Measurements from ENCODE around the gene ZSWIM6.

The ZSWIM6 gene

DNA sequence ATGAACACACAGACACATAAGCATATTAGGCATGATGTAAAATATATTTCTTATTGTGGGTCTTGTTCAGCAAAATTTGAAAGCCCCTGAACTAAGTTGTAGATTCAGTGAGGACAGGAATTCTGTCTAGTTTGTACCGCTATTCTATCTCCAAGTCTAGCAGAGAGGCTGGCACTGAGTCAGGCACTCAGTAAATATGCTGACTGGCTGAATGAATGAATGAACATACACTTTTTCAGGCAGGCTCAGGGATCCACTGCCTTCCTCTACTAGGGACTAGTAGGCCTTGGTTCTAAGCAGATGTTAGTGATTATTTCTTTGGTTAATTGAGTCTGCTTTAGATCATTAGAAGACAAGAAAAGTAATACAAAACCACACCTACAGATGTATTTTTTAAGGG, 157.5 kb downstream of the ZSWIM6 start:
- H3K9me3 Mint-ChIP-seq = peaks cover 4% of the 10 kb centered on the region
- H3K4me1 Mint-ChIP-seq (ENCODE audit: low read depth) = peaks cover 1% of the 10 kb centered on the region
- H3K4me3 Mint-ChIP-seq = no peak overlapping the region
- no peak overlapping the region for H3K27ac Mint-ChIP-seq
- no peaks in the 10 kb centered on the region for H3K27me3 Mint-ChIP-seq (ENCODE audit: low read depth)
- no peaks in the 10 kb centered on the region for H3K36me3 Mint-ChIP-seq (ENCODE audit: low read depth)

DNA sequence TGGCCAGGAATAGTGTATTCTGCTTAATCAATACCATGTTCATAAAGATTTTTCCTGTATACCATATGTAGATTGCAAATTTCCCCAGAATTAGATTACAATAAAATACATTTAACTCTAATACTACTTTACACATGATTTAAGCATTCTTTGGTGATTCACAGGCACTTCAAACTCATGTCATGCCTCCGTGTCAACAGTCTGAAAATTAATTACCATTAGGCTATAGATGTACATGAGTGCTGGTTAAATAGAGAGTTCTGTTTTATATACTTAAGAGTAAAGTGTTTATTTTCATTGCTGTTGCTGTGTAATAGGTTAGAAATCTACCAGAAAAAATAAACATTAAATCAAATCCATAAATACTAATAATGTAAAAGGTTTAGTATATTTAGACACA, 159.8 kb downstream of the ZSWIM6 start:
- H3K9me3 Mint-ChIP-seq = peaks cover 4% of the 10 kb centered on the region
- H3K4me1 Mint-ChIP-seq (ENCODE audit: low read depth) = peaks cover 1% of the 10 kb centered on the region
- H3K27ac Mint-ChIP-seq = no peak overlapping the region
- no peak overlapping the region for H3K4me3 Mint-ChIP-seq
- no peaks in the 10 kb centered on the region for H3K27me3 Mint-ChIP-seq (ENCODE audit: low read depth)
- H3K36me3 Mint-ChIP-seq (ENCODE audit: low read depth) = no peaks in the 10 kb centered on the region

DNA sequence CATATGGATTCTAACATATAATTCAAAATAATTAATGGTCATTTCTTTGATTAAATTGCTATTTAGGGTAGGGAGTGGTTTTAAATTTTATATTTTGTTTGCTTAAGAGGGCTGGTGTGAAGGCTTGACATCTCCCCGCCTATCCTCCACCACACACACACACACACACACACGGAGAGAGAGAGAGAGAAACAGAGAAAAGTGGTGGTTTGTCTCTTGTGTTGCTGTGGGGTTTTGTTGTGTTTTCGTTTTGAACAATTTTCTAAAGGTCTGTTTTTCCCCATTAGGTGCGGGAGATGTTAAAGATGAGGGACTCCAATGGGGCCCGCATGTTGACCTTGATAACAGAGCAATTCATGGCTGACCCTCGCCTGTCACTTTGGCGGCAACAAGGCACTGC, 161.9 kb downstream of the ZSWIM6 start:
- Mint-ChIP-seq H3K4me3 (no peak overlapping the region), H3K27ac (no peak overlapping the region), H3K4me1 (ENCODE audit: low read depth) (peaks cover 1% of the 10 kb centered on the region)

DNA sequence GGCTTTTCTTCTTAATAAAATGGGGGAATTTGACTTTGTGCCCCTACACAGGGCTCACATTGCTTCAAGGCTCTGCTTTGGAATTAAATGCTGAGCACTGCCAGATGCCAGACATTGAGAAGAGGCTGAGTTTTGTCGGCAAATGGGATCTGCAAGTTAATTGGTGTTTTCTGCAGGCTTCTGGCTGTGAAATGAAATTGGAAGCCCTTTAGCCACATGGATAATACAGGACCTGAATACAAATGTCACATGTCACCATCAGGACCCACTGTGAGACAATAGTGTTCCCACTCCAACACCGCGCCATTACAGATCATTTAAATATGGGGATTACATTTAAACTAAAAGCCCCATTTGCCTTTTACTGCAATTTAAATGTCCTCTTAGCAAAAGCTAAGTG, 164.4 kb downstream of the ZSWIM6 start:
- peaks cover 1% of the 10 kb centered on the region for H3K4me1 Mint-ChIP-seq (ENCODE audit: low read depth)
- H3K27me3 Mint-ChIP-seq (ENCODE audit: low read depth) = no peaks in the 10 kb centered on the region
- no peaks in the 10 kb centered on the region for H3K9me3 Mint-ChIP-seq
- no peak overlapping the region for H3K27ac Mint-ChIP-seq
- H3K36me3 Mint-ChIP-seq (ENCODE audit: low read depth) = no peaks in the 10 kb centered on the region
- H3K4me3 Mint-ChIP-seq = no peak overlapping the region

More for the DNA sequence above, 161.9 kb downstream of the ZSWIM6 start:
- Mint-ChIP-seq H3K9me3 (no peaks in the 10 kb centered on the region), H3K27me3 (ENCODE audit: low read depth) (no peaks in the 10 kb centered on the region), H3K36me3 (ENCODE audit: low read depth) (no peaks in the 10 kb centered on the region)

DNA sequence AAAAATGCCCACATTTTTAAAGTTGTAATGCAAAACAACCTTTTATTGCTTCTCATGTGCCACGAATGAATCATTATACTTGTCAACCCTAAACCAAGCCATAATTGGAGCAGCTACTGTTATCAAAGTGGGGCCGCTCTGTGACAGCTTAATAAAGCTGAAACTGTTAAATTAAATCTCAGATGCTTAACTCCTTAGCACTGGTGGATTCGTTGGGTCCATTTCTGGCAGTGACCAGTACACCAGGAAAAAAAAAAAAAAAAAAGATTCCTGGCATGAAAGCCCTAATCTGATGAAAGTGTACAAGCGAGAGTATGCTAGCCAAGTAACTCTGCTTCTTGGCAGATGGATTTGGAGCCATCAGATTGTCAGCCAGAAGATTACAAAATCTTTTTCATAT, 164.8 kb downstream of the ZSWIM6 start:
- H3K4me3 Mint-ChIP-seq = no peak overlapping the region
- H3K27ac Mint-ChIP-seq = no peak overlapping the region
- peaks cover 1% of the 10 kb centered on the region for H3K4me1 Mint-ChIP-seq (ENCODE audit: low read depth)
- no peaks in the 10 kb centered on the region for H3K9me3 Mint-ChIP-seq
- H3K36me3 Mint-ChIP-seq (ENCODE audit: low read depth) = no peaks in the 10 kb centered on the region
- no peaks in the 10 kb centered on the region for H3K27me3 Mint-ChIP-seq (ENCODE audit: low read depth)

DNA sequence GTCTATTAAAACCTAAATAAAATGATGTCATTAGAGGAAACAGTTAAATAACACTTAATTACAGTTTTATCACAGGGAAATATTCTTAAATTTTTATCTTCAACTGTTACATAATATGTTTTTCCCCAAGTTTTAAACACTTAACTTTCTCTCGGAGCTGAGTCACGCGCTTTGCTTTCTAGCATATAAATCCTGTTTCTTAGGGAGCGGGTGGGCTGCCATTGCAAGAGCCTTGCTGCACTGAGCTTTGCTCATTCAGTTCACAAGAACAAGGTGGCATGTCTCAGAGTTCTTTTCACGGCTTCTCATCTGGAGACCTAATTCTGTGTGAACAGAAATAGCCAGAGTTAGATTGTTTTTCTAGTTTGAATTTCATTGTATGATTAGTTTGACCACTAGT, 166.1 kb downstream of the ZSWIM6 start:
- H3K9me3 Mint-ChIP-seq = no peaks in the 10 kb centered on the region
- H3K36me3 Mint-ChIP-seq (ENCODE audit: low read depth) = no peaks in the 10 kb centered on the region
- H3K27ac Mint-ChIP-seq = no peak overlapping the region
- no peak overlapping the region for H3K4me3 Mint-ChIP-seq
- H3K27me3 Mint-ChIP-seq (ENCODE audit: low read depth) = no peaks in the 10 kb centered on the region
- peaks cover 1% of the 10 kb centered on the region for H3K4me1 Mint-ChIP-seq (ENCODE audit: low read depth)

DNA sequence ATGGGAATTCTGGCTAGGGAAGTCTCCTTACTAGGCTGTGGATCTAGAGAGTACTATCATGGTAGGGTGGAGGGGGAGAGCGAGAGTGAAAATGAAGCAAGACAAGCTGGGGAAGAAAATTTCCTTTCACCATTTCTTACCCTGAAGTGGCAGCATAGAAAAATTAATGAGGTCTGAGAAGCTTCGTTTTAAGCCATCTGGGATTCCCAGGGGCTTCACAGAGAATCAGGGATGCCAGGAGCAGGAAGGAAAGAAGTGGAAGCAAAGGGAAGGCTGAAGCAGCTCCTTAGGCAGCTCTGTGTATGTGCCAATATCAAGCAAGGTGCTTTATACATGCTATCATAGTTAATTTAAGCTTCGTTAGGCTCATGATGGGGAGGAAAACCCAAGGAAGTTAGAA, 169.9 kb downstream of the ZSWIM6 start:
- Mint-ChIP-seq H3K27ac (no peak overlapping the region), H3K27me3 (ENCODE audit: low read depth) (no peaks in the 10 kb centered on the region)

DNA sequence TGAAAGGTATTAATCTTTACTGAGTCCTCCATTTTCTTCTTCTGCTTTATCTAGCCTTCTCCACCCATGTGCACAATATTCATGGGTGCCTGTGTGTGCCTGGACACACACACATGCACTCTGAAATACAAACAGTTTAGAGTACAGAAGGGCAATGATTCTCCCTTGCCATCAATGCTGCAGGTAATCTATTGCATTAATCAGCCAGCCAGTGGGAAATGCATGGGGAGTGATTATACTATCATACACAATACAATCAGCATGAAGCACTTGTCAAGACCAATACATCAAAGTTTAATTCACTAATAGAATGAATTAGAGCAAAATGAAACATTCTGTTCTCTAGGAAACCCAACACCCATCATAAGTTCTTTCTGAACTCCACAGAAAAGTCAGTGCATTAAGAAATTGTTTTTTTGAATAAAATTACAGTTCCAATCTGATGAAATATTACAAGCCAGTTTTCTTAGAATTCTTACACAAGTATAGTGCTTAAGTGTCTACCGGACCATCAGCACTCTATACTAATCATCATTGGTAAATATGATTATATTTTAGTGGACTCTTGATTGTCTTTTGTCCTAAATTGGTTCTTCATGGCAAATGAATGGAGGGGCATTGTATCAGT, 172.2 kb downstream of the ZSWIM6 start:
- Mint-ChIP-seq H3K4me3 (no peak overlapping the region), H3K4me1 (ENCODE audit: low read depth) (no peaks in the 10 kb centered on the region), H3K9me3 (no peaks in the 10 kb centered on the region), H3K27ac (no peak overlapping the region), H3K36me3 (ENCODE audit: low read depth) (no peaks in the 10 kb centered on the region), H3K27me3 (ENCODE audit: low read depth) (no peaks in the 10 kb centered on the region)

More for the DNA sequence above, 169.9 kb downstream of the ZSWIM6 start:
- Mint-ChIP-seq H3K4me1 (ENCODE audit: low read depth) (no peaks in the 10 kb centered on the region), H3K36me3 (ENCODE audit: low read depth) (no peaks in the 10 kb centered on the region), H3K4me3 (no peak overlapping the region), H3K9me3 (no peaks in the 10 kb centered on the region)

DNA sequence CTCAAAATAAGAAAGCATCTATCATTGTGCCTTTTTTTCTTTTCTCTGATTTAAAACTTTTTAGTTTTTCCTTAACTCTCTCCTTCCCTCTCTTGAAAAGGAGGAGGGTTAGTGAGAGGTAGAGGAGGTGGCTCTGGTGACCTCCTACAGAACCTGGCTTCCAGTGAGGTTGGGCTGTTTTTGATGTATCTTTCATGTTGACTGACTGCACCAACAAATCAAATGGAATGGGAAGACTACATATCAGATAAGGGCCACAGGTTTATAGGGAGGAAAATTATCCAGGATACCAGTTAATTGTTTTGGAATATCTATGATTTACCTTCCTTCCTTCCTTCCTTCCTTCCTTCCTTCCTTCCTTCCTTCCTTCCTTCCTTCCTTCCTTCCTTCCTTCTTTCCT, 173.2 kb downstream of the ZSWIM6 start:
- Mint-ChIP-seq H3K36me3 (ENCODE audit: low read depth) (no peaks in the 10 kb centered on the region), H3K9me3 (no peaks in the 10 kb centered on the region), H3K4me3 (no peak overlapping the region), H3K4me1 (ENCODE audit: low read depth) (no peaks in the 10 kb centered on the region), H3K27ac (no peak overlapping the region), H3K27me3 (ENCODE audit: low read depth) (no peaks in the 10 kb centered on the region)

DNA sequence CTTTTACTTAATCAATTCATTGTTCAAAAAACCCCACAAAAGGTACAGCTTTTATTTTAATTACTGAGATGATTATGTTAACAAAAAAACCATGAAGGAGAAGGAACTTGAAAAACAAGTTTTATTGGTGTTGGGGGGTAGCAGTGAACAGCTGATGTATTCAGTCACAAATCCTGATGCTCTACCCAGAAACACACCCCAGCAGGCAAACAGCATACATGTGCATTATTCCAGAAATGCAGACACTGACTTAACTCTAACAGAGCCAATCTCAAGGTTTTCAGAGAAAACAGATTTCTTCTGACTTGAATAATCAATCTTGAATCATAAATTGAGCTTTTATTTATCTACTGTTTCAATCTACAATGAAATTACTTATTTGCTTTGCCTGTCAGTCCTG, 175.2 kb downstream of the ZSWIM6 start:
- Mint-ChIP-seq H3K27ac (no peak overlapping the region), H3K4me1 (ENCODE audit: low read depth) (no peaks in the 10 kb centered on the region), H3K9me3 (no peaks in the 10 kb centered on the region), H3K27me3 (ENCODE audit: low read depth) (no peaks in the 10 kb centered on the region), H3K4me3 (no peak overlapping the region), H3K36me3 (ENCODE audit: low read depth) (no peaks in the 10 kb centered on the region)

DNA sequence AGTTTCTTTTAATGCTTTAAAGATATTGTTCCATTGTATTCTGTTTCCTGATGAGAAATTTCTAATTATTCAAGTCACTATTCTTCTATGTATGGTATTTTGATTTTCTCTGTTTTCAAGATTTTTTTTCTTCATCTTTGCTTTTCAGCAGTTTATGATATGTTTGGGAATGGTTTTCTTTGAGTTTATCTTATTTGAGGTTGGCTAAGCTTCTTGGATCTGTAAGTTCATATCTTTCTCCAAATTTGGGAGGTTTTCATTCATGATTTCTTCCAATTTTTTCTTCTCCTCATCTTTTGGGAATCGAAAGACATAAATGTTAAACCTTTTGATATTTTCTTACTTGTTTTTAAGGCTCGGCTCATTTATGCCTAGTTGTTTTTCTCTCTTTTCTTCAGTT, 184.9 kb downstream of the ZSWIM6 start:
- Mint-ChIP-seq H3K27ac (no peak overlapping the region), H3K36me3 (ENCODE audit: low read depth) (no peaks in the 10 kb centered on the region), H3K27me3 (ENCODE audit: low read depth) (no peaks in the 10 kb centered on the region), H3K4me3 (no peak overlapping the region), H3K9me3 (peaks cover 11% of the 10 kb centered on the region), H3K4me1 (ENCODE audit: low read depth) (no peaks in the 10 kb centered on the region)

DNA sequence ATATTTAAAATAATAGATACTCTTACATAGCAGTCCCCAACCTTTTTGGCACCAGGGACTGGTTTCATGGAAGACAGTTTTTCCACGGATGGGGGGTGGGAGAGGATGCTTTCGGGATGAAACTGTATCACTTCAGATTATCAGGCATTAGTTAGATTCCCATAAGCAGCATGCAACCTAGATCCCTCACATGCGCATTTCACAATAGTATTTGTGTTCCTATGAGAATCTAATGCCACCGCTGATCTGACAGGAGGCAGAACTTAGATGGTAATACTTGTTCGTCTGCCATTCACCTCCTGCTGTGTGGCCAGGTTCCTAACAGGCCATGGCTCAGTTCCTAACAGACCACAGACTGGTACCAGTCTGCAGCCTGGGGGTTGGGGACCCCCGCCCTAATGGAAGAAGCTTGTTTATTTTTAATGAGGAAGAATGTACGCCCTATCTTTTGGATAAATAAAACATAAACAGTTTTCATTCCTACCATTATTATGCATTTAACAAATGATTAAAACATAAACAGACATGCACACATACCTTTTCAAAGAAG, 187.7 kb downstream of the ZSWIM6 start:
- Mint-ChIP-seq H3K4me1 (ENCODE audit: low read depth) (no peaks in the 10 kb centered on the region), H3K27ac (no peak overlapping the region), H3K36me3 (ENCODE audit: low read depth) (no peaks in the 10 kb centered on the region), H3K27me3 (ENCODE audit: low read depth) (no peaks in the 10 kb centered on the region), H3K9me3 (peaks cover 11% of the 10 kb centered on the region), H3K4me3 (no peak overlapping the region)

DNA sequence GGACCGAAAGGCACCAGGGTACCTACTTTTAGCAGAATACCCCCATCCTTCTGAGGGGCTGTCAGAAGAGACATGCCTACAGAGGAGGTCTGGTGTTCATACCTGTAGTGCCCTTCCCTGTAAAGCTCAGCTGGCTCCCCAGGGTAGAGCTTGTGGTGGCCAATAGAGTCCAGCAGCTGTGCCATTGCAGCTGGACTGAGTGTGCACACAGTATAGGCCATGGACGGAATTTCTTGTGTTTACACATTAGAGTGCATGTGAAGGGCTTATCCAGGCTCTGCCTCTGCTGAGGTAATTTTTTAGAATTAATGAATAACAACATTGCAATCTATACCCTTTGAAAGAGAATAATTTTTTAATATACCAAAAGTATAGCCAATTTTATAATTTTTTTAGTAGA, 191.0 kb downstream of the ZSWIM6 start:
- H3K27ac Mint-ChIP-seq = no peak overlapping the region
- H3K4me3 Mint-ChIP-seq = no peak overlapping the region
- no peaks in the 10 kb centered on the region for H3K27me3 Mint-ChIP-seq (ENCODE audit: low read depth)
- peaks cover 4% of the 10 kb centered on the region for H3K9me3 Mint-ChIP-seq
- H3K4me1 Mint-ChIP-seq (ENCODE audit: low read depth) = no peaks in the 10 kb centered on the region
- H3K36me3 Mint-ChIP-seq (ENCODE audit: low read depth) = no peaks in the 10 kb centered on the region

DNA sequence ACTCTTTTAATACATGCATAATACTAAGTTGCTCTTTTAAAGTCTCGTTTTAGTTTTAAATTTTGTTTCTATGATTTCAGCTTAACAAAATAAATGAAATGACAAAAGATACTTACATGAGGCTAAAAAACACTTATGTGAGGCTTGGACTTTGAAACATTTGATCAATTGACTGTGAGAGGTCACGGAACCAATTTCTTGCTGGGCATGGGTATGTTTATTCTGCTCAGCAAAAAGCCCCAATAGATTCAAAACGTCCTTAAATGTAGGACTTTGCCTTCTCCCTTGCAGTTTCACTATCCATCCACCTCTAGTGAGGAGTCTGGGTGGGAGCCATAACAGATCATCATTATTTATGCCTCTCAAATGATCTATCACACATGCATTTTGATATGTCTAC, 191.9 kb downstream of the ZSWIM6 start:
- Mint-ChIP-seq H3K27me3 (ENCODE audit: low read depth) (no peaks in the 10 kb centered on the region), H3K4me1 (ENCODE audit: low read depth) (no peaks in the 10 kb centered on the region), H3K9me3 (peaks cover 4% of the 10 kb centered on the region)

DNA sequence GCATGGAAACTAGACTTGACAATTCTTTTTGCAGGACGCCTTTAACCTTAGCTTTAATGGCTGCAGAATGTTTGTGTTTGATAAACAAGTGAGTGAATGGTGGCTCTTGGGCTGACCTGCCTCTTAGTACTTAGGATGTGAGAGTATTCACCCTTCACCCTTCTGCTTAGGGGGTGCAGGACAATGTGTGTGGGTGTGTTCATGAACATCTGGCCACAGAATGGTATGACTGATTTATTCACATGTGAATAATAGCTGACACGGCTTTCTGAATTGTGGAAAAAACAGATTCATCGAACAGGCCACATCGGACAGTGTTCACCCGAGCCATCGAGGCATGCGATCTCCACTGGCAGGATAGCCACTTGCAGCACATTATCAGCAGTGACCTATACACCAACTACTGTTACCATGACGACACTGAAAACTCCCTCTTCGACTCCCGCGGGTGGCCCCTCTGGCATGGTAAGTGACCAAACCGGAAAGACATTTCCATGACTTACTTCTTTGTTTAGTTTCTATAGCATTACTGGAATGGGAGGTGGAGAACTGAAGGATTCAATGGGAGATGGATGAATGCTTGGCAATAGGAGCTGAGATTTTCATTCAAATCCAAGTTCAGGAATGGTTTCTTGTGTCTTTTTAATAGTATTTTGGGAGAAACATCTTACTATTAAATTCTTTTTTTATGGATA, 193.6 kb downstream of the ZSWIM6 start:
- no peaks in the 10 kb centered on the region for H3K9me3 Mint-ChIP-seq
- H3K27me3 Mint-ChIP-seq (ENCODE audit: low read depth) = no peaks in the 10 kb centered on the region
- H3K4me1 Mint-ChIP-seq (ENCODE audit: low read depth) = no peaks in the 10 kb centered on the region
- no peak overlapping the region for H3K4me3 Mint-ChIP-seq
- no peak overlapping the region for H3K27ac Mint-ChIP-seq
- peaks cover 4% of the 10 kb centered on the region for H3K36me3 Mint-ChIP-seq (ENCODE audit: low read depth)

More for the DNA sequence above, 191.9 kb downstream of the ZSWIM6 start:
- Mint-ChIP-seq H3K4me3 (no peak overlapping the region), H3K27ac (no peak overlapping the region), H3K36me3 (ENCODE audit: low read depth) (no peaks in the 10 kb centered on the region)
